GM12865 (cell line): ENCODE results near the gene ADGRF1.

ENCODE experiments used
- DNase-seq: peaks from one replicate; pipeline ENCODE4 v3.0.0; 2010; ENCODE audit warnings: low read depth
- H3K4me3 ChIP-seq: 2 replicates; pipeline ENCODE4 v1.5.1; 2011; ENCODE audit warnings: mild to moderate bottlenecking, low read depth, low read length, control low read depth
- TF ChIP-seq, protein P1 (sequence below): IDR thresholded peaks from 2 replicates; pipeline ENCODE4 v1.5.1; 2011; ENCODE audit warnings: low read length, control low read depth, low read depth, inconsistent platforms; ENCODE audit not compliant: insufficient read depth; ENCODE audit errors: missing control alignments

ADGRF1 gene

GRCh38 chr6:46969206-46969605 lies 72.9 kb downstream of the ADGRF1 start:
- no peak for DNase-seq
- TF ChIP-seq, protein P1, sequence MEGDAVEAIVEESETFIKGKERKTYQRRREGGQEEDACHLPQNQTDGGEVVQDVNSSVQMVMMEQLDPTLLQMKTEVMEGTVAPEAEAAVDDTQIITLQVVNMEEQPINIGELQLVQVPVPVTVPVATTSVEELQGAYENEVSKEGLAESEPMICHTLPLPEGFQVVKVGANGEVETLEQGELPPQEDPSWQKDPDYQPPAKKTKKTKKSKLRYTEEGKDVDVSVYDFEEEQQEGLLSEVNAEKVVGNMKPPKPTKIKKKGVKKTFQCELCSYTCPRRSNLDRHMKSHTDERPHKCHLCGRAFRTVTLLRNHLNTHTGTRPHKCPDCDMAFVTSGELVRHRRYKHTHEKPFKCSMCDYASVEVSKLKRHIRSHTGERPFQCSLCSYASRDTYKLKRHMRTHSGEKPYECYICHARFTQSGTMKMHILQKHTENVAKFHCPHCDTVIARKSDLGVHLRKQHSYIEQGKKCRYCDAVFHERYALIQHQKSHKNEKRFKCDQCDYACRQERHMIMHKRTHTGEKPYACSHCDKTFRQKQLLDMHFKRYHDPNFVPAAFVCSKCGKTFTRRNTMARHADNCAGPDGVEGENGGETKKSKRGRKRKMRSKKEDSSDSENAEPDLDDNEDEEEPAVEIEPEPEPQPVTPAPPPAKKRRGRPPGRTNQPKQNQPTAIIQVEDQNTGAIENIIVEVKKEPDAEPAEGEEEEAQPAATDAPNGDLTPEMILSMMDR = no peak
- no peak overlapping the region for H3K4me3 ChIP-seq

- no peak for DNase-seq
- no peak overlapping the region for H3K4me3 ChIP-seq
- TF ChIP-seq, protein P1 = no peak
Observed at GRCh38 chr6:46967826-46968349, 74.2 kb downstream of the ADGRF1 start.

DNA sequence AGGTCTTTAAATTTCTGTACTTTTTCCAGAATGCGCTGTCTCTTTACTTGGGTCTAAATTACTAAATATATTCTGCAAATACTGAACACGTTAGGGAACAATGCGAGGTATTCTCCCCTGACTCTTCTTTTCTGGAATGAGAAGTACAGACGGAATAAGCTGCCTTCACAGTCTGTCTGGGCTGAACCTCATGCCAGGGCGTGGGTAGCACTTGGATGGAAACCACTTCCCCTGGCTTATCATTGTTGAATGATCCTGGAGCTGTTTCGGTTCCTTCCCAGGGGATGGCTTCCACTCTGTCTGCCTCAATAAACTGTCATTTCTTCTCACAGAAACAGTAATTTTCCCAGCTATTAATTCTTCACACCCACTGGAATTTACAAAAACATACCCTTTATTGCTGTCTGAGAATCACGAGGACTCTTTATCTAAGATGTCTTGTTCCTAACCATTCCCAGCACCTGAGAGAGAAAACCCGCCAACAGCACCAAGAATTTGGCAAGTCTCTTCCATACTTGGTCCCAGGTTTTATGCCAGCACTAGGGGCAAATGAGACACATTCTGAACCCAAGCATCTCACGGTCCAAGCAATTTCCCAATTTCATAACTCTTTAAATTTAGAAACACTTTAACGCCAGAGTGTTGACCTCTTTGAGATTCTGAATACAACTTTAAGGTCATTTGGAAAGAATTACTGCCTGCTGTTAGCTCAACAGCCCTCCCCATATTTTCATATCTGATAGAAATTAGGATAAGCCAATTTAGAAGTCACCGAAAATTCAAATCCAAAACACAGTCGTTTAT lies 77.2 kb downstream of the ADGRF1 start:
- no peak overlapping the region for H3K4me3 ChIP-seq
- TF ChIP-seq, protein P1 = no peak
- DNase-seq = no peak

DNA sequence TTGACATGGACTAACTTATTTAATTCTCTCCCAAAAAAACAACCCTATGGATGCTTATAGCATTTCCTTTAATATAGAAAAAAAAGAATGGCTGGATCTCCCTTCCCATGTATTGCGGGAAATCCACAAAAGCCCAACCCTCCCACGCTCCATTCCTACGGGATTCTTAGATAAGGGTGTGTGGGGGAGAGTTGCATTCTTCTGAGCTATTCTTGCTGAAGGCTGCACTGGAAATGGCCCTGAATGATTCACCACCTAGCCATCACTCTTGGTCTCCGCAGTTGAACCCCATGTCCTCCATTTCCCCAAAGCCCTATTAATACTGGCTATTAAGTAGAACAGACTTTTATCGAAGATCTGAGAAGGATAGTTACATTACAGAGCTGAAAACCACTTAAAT lies 78.5 kb downstream of the ADGRF1 start:
- DNase-seq = no peak
- H3K4me3 ChIP-seq = no peak overlapping the region
- TF ChIP-seq, protein P1 = no peak

- TF ChIP-seq, protein P1 = no peak
- H3K4me3 ChIP-seq = no peak overlapping the region
- DNase-seq = no peak
Observed at GRCh38 chr6:46963039-46963438, 79.1 kb downstream of the ADGRF1 start.

GRCh38 chr6:46961711-46962110 lies 80.4 kb downstream of the ADGRF1 start:
- H3K4me3 ChIP-seq = no peak overlapping the region
- TF ChIP-seq, protein P1 = no peak
- no peak for DNase-seq
